ENCODE data around the gene CDC6.

The CDC6 gene

GRCh38 chr17:40348136-40348504 lies 60.4 kb downstream of the CDC6 start:
- TF ChIP-seq USF1 (IDR thresholded peaks at IDR 0.05) (no peak), NFIC (IDR thresholded peaks at IDR 0.05) (no peak), TAF1 (IDR thresholded peaks at IDR 0.05; ENCODE audit: low read depth) (no peak), TCF12 (IDR thresholded peaks at IDR 0.05; ENCODE audit: low read depth) (no peak), MAX (IDR thresholded peaks at IDR 0.05) (no peak), CREB1 (IDR thresholded peaks at IDR 0.05; ENCODE audit: low read depth) (no peak), YY1 (IDR thresholded peaks at IDR 0.05; ENCODE audit: low read depth) (no peak), EGR1 (IDR thresholded peaks at IDR 0.05) (no peak), CEBPB (IDR thresholded peaks at IDR 0.05) (no peak), RAD21 (IDR thresholded peaks at IDR 0.05; ENCODE audit: low read depth) (no peak), ZBTB7A (IDR thresholded peaks at IDR 0.05; ENCODE audit: low read depth) (no peak), TEAD4 (IDR thresholded peaks at IDR 0.05) (no peak), FOXM1 (IDR thresholded peaks at IDR 0.05; ENCODE audit: borderline replicate concordance, low read depth) (no peak), REST (IDR thresholded peaks at IDR 0.05; ENCODE audit: low read depth) (no peak), EP300 (IDR thresholded peaks at IDR 0.05; ENCODE audit: borderline replicate concordance) (no peak)

- TF ChIP-seq USF1 (IDR thresholded peaks at IDR 0.05) (no peak), YY1 (IDR thresholded peaks at IDR 0.05; ENCODE audit: low read depth) (no peak), MAX (IDR thresholded peaks at IDR 0.05) (no peak), EP300 (IDR thresholded peaks at IDR 0.05; ENCODE audit: borderline replicate concordance) (no peak), CEBPB (IDR thresholded peaks at IDR 0.05) (no peak)
Measured at GRCh38 chr17:40348562-40349476, 61.1 kb downstream of the CDC6 start.

- TF ChIP-seq TAF1 (IDR thresholded peaks at IDR 0.05; ENCODE audit: low read depth) (no peak), FOXM1 (IDR thresholded peaks at IDR 0.05; ENCODE audit: borderline replicate concordance, low read depth) (no peak), USF1 (IDR thresholded peaks at IDR 0.05) (no peak), NFIC (IDR thresholded peaks at IDR 0.05) (no peak), CEBPB (IDR thresholded peaks at IDR 0.05) (no peak), YY1 (IDR thresholded peaks at IDR 0.05; ENCODE audit: low read depth) (no peak), EGR1 (IDR thresholded peaks at IDR 0.05) (no peak), CREB1 (IDR thresholded peaks at IDR 0.05; ENCODE audit: low read depth) (no peak), EP300 (IDR thresholded peaks at IDR 0.05; ENCODE audit: borderline replicate concordance) (no peak)
Measured at GRCh38 chr17:40349477-40349894, 61.8 kb downstream of the CDC6 start.

GRCh38 chr17:40349895-40350688 lies 62.4 kb downstream of the CDC6 start:
- TF ChIP-seq TCF12 (IDR thresholded peaks at IDR 0.05; ENCODE audit: low read depth) (no peak), FOXM1 (IDR thresholded peaks at IDR 0.05; ENCODE audit: borderline replicate concordance, low read depth) (no peak)

GRCh38 chr17:40350689-40351358 lies 63.1 kb downstream of the CDC6 start:
- TF ChIP-seq ZBTB7A (IDR thresholded peaks at IDR 0.05; ENCODE audit: low read depth) (no peak), EP300 (IDR thresholded peaks at IDR 0.05; ENCODE audit: borderline replicate concordance) (no peak), NFIC (IDR thresholded peaks at IDR 0.05) (no peak), MAX (IDR thresholded peaks at IDR 0.05) (no peak), CREB1 (IDR thresholded peaks at IDR 0.05; ENCODE audit: low read depth) (no peak), TEAD4 (IDR thresholded peaks at IDR 0.05) (no peak), EGR1 (IDR thresholded peaks at IDR 0.05) (no peak), TCF12 (IDR thresholded peaks at IDR 0.05; ENCODE audit: low read depth) (no peak), YY1 (IDR thresholded peaks at IDR 0.05; ENCODE audit: low read depth) (no peak), FOXM1 (IDR thresholded peaks at IDR 0.05; ENCODE audit: borderline replicate concordance, low read depth) (no peak), RAD21 (IDR thresholded peaks at IDR 0.05; ENCODE audit: low read depth) (no peak), CEBPB (IDR thresholded peaks at IDR 0.05) (no peak)
